Esophagus (tissue), 2 donors: ENCODE measurements around the gene ZNF568. TPM values are rescaled to one million over a fixed set of nuclear protein-coding genes. Genes with fewer than 3 reads are reported as not detected.

Experiments used
- H3K27ac ChIP-seq, 2 donors: one replicate each; pipeline ENCODE4 v1.5.1; 2013; ENCODE audit warnings: low read depth in 2 of 2, mild to moderate bottlenecking in 2 of 2, inconsistent platforms in 1 of 2, low read length in 1 of 2, moderate library complexity in 1 of 2
- H3K27me3 ChIP-seq, 2 donors: one replicate each; pipeline ENCODE4 v1.6.1; 2013; ENCODE audit warnings: low read length in 2 of 2, control low read depth in 1 of 2, mild to moderate bottlenecking in 1 of 2; ENCODE audit not compliant: insufficient read depth in 2 of 2, control insufficient read depth in 1 of 2
- H3K36me3 ChIP-seq, 2 donors: one replicate each; pipeline ENCODE4 v1.6.1; 2013; ENCODE audit warnings: low read length in 1 of 2; ENCODE audit not compliant: control insufficient read depth in 2 of 2, insufficient read depth in 2 of 2
- H3K4me1 ChIP-seq, 2 donors: one replicate each; pipeline ENCODE4 v1.6.1; 2013; ENCODE audit warnings: low read length in 1 of 2; ENCODE audit not compliant: control insufficient read depth in 2 of 2, insufficient read depth in 2 of 2
- H3K4me3 ChIP-seq, 2 donors: one replicate each; pipeline ENCODE4 v1.5.1; 2013; ENCODE audit warnings: low read length in 2 of 2, mild to moderate bottlenecking in 2 of 2, low read depth in 1 of 2, moderate library complexity in 1 of 2
- H3K9me3 ChIP-seq, 2 donors: one replicate each; pipeline ENCODE4 v1.6.1; 2013; ENCODE audit warnings: mild to moderate bottlenecking in 2 of 2, low read depth in 1 of 2, low read length in 1 of 2, moderate library complexity in 1 of 2; ENCODE audit not compliant: control insufficient read depth in 2 of 2, insufficient read depth in 1 of 2
- WGBS, 2 donors: extraction: QIAGEN DNeasy Blood & Tissue Kit; methylation state at CpG; one replicate each; pipeline ENCODE4 v1.1.7; 2013; 5-methylcytosine and 5-hydroxymethylcytosine counted together
- polyA plus RNA-seq, 2 donors: library from polyadenylated mRNA; stranded (reverse); fragments of 200-250 nt; gene quantifications; one replicate each; pipeline ENCODE4 v1.2.3, GENCODE V29; 2013
- donor health status: healthy with polysubstance abuse.
- donor health status: Bipolar disorder and iron deficiency.

The ZNF568 gene
- polyA plus RNA-seq, 2 donors = 2.2 TPM

- Histone ChIP-seq H3K4me3 (no peak overlapping the region), H3K27me3 (no peaks in the 10 kb centered on the region), H3K4me1 (no peaks in the 10 kb centered on the region), H3K27ac (no peak overlapping the region), H3K36me3 (peaks cover 0 to 6% of the 10 kb centered on the region in 2 donors), H3K9me3 (peaks cover 0 to 5% of the 10 kb centered on the region in 2 donors)
- WGBS, 2 donors = 97 to 98% methylated on average over 5 of the region's 5 CpGs
Observed at GRCh38 chr19:36950335-36951119, 34.4 kb downstream of the ZNF568 start.

GRCh38 chr19:36962346-36962745, 46.2 kb downstream of the ZNF568 start:
- 83 to 89% methylated on average over 6 of the region's 6 CpGs for WGBS, 2 donors
- no peaks in the 10 kb centered on the region for H3K4me1 ChIP-seq
- no peak overlapping the region for H3K27ac ChIP-seq
- no peak overlapping the region for H3K4me3 ChIP-seq
- no peaks in the 10 kb centered on the region for H3K27me3 ChIP-seq
- H3K9me3 ChIP-seq = peaks cover 2 to 8% of the 10 kb centered on the region in 2 donors
- no peaks in the 10 kb centered on the region for H3K36me3 ChIP-seq

- H3K4me3 ChIP-seq = no peak overlapping the region
- no peak overlapping the region for H3K27ac ChIP-seq
- H3K4me1 ChIP-seq = no peaks in the 10 kb centered on the region
- H3K27me3 ChIP-seq = no peaks in the 10 kb centered on the region
- H3K9me3 ChIP-seq = peaks cover 2 to 8% of the 10 kb centered on the region in 2 donors
- WGBS, 2 donors = 45 to 51% methylated on average over 2 of the region's 2 CpGs
- no peaks in the 10 kb centered on the region for H3K36me3 ChIP-seq
Observed at GRCh38 chr19:36963280-36963679, 47.1 kb downstream of the ZNF568 start.

GRCh38 chr19:36972571-36972970, 56.4 kb downstream of the ZNF568 start:
- peak overlapping the region; percentile 59 to 73 for H3K4me3 ChIP-seq
- peak overlapping the region; percentile 82 to 86 for H3K27ac ChIP-seq
- WGBS, 2 donors = 30% methylated on average over 21 to 25 of the region's 25 CpGs
- peaks cover 3 to 6% of the 10 kb centered on the region in 2 donors for H3K4me1 ChIP-seq
- peaks cover 0 to 2% of the 10 kb centered on the region in 2 donors for H3K9me3 ChIP-seq
- no peaks in the 10 kb centered on the region for H3K27me3 ChIP-seq
- peaks cover 0 to under 1% of the 10 kb centered on the region in 2 donors for H3K36me3 ChIP-seq

GRCh38 chr19:36973021-36973843, 57.1 kb downstream of the ZNF568 start:
- Histone ChIP-seq H3K27me3 (no peaks in the 10 kb centered on the region), H3K27ac (peak overlapping the region; percentile 82 to 86), H3K4me3 (peak overlapping the region; percentile 59 to 73), H3K4me1 (peaks cover 3 to 6% of the 10 kb centered on the region in 2 donors), H3K9me3 (peaks cover 0 to 2% of the 10 kb centered on the region in 2 donors), H3K36me3 (peaks cover 3 to 5% of the 10 kb centered on the region in 2 donors)
- 1 to 2% methylated on average over 53 to 56 of the region's 56 CpGs for WGBS, 2 donors

- Histone ChIP-seq H3K4me1 (peaks cover 3 to 6% of the 10 kb centered on the region in 2 donors), H3K9me3 (peaks cover 0 to 2% of the 10 kb centered on the region in 2 donors), H3K4me3 (peak overlapping the region; percentile 59 to 73), H3K27ac (peak overlapping the region; percentile 82 to 86), H3K36me3 (peaks cover 3 to 6% of the 10 kb centered on the region in 2 donors), H3K27me3 (no peaks in the 10 kb centered on the region)
- 37 to 46% methylated on average over 6 of the region's 6 CpGs for WGBS, 2 donors
Observed at GRCh38 chr19:36973844-36974195, 57.7 kb downstream of the ZNF568 start.

GRCh38 chr19:36986131-36986530, 70.0 kb downstream of the ZNF568 start:
- Histone ChIP-seq H3K9me3 (peaks cover 1 to 7% of the 10 kb centered on the region in 2 donors), H3K4me3 (no peak overlapping the region), H3K4me1 (no peaks in the 10 kb centered on the region), H3K36me3 (no peaks in the 10 kb centered on the region), H3K27me3 (no peaks in the 10 kb centered on the region), H3K27ac (no peak overlapping the region)
- 55 to 61% methylated on average over 2 of the region's 2 CpGs for WGBS, 2 donors

GRCh38 chr19:36986601-36987000, 70.5 kb downstream of the ZNF568 start:
- Histone ChIP-seq H3K4me1 (no peaks in the 10 kb centered on the region), H3K27me3 (no peaks in the 10 kb centered on the region), H3K9me3 (peaks cover 2 to 7% of the 10 kb centered on the region in 2 donors), H3K27ac (no peak overlapping the region), H3K4me3 (no peak overlapping the region), H3K36me3 (no peaks in the 10 kb centered on the region)
- WGBS, 2 donors = 49 to 61% methylated on average over 7 of the region's 7 CpGs

GRCh38 chr19:36987091-36987490, 71.0 kb downstream of the ZNF568 start:
- no peak overlapping the region for H3K27ac ChIP-seq
- no peaks in the 10 kb centered on the region for H3K36me3 ChIP-seq
- H3K4me1 ChIP-seq = no peaks in the 10 kb centered on the region
- 56 to 62% methylated on average over 3 of the region's 3 CpGs for WGBS, 2 donors
- peaks cover 4 to 7% of the 10 kb centered on the region in 2 donors for H3K9me3 ChIP-seq
- no peaks in the 10 kb centered on the region for H3K27me3 ChIP-seq
- H3K4me3 ChIP-seq = no peak overlapping the region
